GM18909 (cell line): ENCODE results near the gene SPRED2.

Experiments used
- ATAC-seq: cut with Tn5 transposase; IDR thresholded peaks from one replicate; pipeline ENCODE4 v1.9.1; 2021; ENCODE audit warnings: mild to moderate bottlenecking; ENCODE audit not compliant: unreplicated experiment, poor library complexity

The SPRED2 gene

GRCh38 chr2:65263986-65264385 is 168.4 kb downstream of the SPRED2 start:
- ATAC-seq = no peak

GRCh38 chr2:65263262-65263661 is 169.1 kb downstream of the SPRED2 start:
- no peak for ATAC-seq

GRCh38 chr2:65261676-65262075 is 170.7 kb downstream of the SPRED2 start:
- no peak for ATAC-seq
